PFSK-1 (cell line): Measurements from ENCODE around the gene MTFMT.

ENCODE experiments used
- FOXP2 ChIP-seq: optimal IDR thresholded peaks from 2 replicates; pipeline ENCODE3; 2011; ENCODE audit warnings: borderline replicate concordance, control low read depth, inconsistent platforms; ENCODE audit not compliant: insufficient read depth; ENCODE audit errors: extremely low read length, extremely low read depth
- POLR2AphosphoS5 ChIP-seq: IDR thresholded peaks from 2 replicates; pipeline ENCODE4 v1.6.1; 2012; ENCODE audit warnings: low read depth, mild to moderate bottlenecking, control low read depth, low read length, moderate library complexity
- REST ChIP-seq, 2 experiments: IDR thresholded peaks; 2 replicates each; pipeline versions ENCODE4 v1.6.1 to v1.8.0; 2011 to 2012; ENCODE audit warnings: low read depth in 2 of 2, low read length in 2 of 2, control low read depth in 1 of 2, inconsistent platforms in 1 of 2, mild to moderate bottlenecking in 1 of 2, moderate library complexity in 1 of 2; ENCODE audit not compliant: insufficient read depth in 1 of 2
- SIN3A ChIP-seq: IDR thresholded peaks from 2 replicates; pipeline ENCODE4 v1.6.1; 2012; ENCODE audit warnings: mild to moderate bottlenecking, low read length, moderate library complexity, borderline replicate concordance; ENCODE audit not compliant: insufficient read depth
- TAF1 ChIP-seq: IDR thresholded peaks from 2 replicates; pipeline ENCODE4 v1.6.1; 2012; ENCODE audit warnings: low read length, control low read depth, borderline replicate concordance; ENCODE audit not compliant: insufficient read depth

- TF ChIP-seq POLR2AphosphoS5, result no peak
- no peak for TF ChIP-seq TAF1
- no peak for TF ChIP-seq REST (IDR thresholded peaks at IDR 0.05; ENCODE audit: insufficient read depth in 1 of 2, low read depth in 2 of 2, low read length in 2 of 2)
- no peak for TF ChIP-seq SIN3A
- TF ChIP-seq FOXP2, result no peak
These were observed 4.3 kb upstream of the MTFMT start for GRCh38 chr15:65033659-65034269.
